Activated naive CD8-positive, alpha-beta T cell treated with anti-CD3 and anti-CD28 coated beads, Interleukin-2, amount 50 U/mL, for 24 hours (primary cell): ENCODE data around the gene GOLGA6A.
"Not testable (repeated sequence)": the region's sequence is repeated elsewhere in the genome, so short reads cannot be mapped to it uniquely, and the experiment has no call there.

Source experiments
- ATAC-seq: fragments of 150-1000 bp; cut with Tn5 transposase; one replicate; pipeline ENCODE4 v1.10.0; 2021
- DNase-seq: peaks from one replicate; pipeline ENCODE4 v3.0.0; 2021
- H3K27ac Mint-ChIP-seq: one replicate; pipeline ENCODE4 v1.8.0; 2021; ENCODE audit warnings: mild to moderate bottlenecking, mixed read lengths
- H3K27me3 Mint-ChIP-seq: one replicate; pipeline ENCODE4 v1.8.0; 2021; ENCODE audit warnings: mixed read lengths
- H3K36me3 Mint-ChIP-seq: one replicate; pipeline ENCODE4 v1.8.0; 2021; ENCODE audit warnings: low read depth, mixed read lengths
- H3K4me1 Mint-ChIP-seq: one replicate; pipeline ENCODE4 v1.8.0; 2021; ENCODE audit warnings: mixed read lengths
- H3K4me3 Mint-ChIP-seq: one replicate; pipeline ENCODE4 v1.8.0; 2021; ENCODE audit warnings: mild to moderate bottlenecking, moderate library complexity, mixed read lengths
- H3K9me3 Mint-ChIP-seq: one replicate; pipeline ENCODE4 v1.8.0; 2021; ENCODE audit warnings: mixed read lengths

The GOLGA6A gene

GRCh38 chr15:74071645-74072044 is 10.7 kb downstream of the GOLGA6A start:
- H3K4me1 Mint-ChIP-seq, H3K4me3 Mint-ChIP-seq, ATAC-seq, H3K27me3 Mint-ChIP-seq, DNase-seq, H3K36me3 Mint-ChIP-seq, H3K9me3 Mint-ChIP-seq, H3K27ac Mint-ChIP-seq: not testable (repeated sequence)

GRCh38 chr15:74065684-74066411 is 16.5 kb downstream of the GOLGA6A start:
- not testable (repeated sequence) for H3K4me1 Mint-ChIP-seq
- DNase-seq = peak; percentile 63

GRCh38 chr15:74064822-74065221 is 17.5 kb downstream of the GOLGA6A start:
- not testable (repeated sequence) for H3K36me3 Mint-ChIP-seq, H3K4me3 Mint-ChIP-seq, DNase-seq, H3K9me3 Mint-ChIP-seq, H3K27me3 Mint-ChIP-seq, ATAC-seq, H3K4me1 Mint-ChIP-seq, H3K27ac Mint-ChIP-seq

More at GRCh38 chr15:74065684-74066411, 16.5 kb downstream of the GOLGA6A start:
- ATAC-seq = peak; percentile 95
- not testable (repeated sequence) for H3K27me3 Mint-ChIP-seq, H3K9me3 Mint-ChIP-seq, H3K27ac Mint-ChIP-seq, H3K4me3 Mint-ChIP-seq, H3K36me3 Mint-ChIP-seq

- H3K36me3 Mint-ChIP-seq, H3K4me3 Mint-ChIP-seq, H3K27ac Mint-ChIP-seq, H3K9me3 Mint-ChIP-seq, DNase-seq, ATAC-seq, H3K4me1 Mint-ChIP-seq, H3K27me3 Mint-ChIP-seq: not testable (repeated sequence)
Measured at GRCh38 chr15:74064183-74064582, 18.2 kb downstream of the GOLGA6A start.

GRCh38 chr15:74063425-74064146 is 18.8 kb downstream of the GOLGA6A start:
- not testable (repeated sequence) for H3K27me3 Mint-ChIP-seq, DNase-seq

GRCh38 chr15:74062671-74063070 is 19.7 kb downstream of the GOLGA6A start:
- H3K27ac Mint-ChIP-seq = no peak overlapping the region
- H3K27me3 Mint-ChIP-seq = peaks cover 3% of the 10 kb centered on the region
- ATAC-seq (no peak), DNase-seq (no peak)
- no peak overlapping the region for H3K4me3 Mint-ChIP-seq
- H3K4me1 Mint-ChIP-seq = peaks cover 12% of the 10 kb centered on the region
- peaks cover 6% of the 10 kb centered on the region for H3K36me3 Mint-ChIP-seq
- H3K9me3 Mint-ChIP-seq = no peaks in the 10 kb centered on the region

More at GRCh38 chr15:74063425-74064146, 18.8 kb downstream of the GOLGA6A start:
- H3K36me3 Mint-ChIP-seq, H3K4me3 Mint-ChIP-seq, H3K27ac Mint-ChIP-seq, H3K9me3 Mint-ChIP-seq, ATAC-seq: not testable (repeated sequence)
- peaks cover 12% of the 10 kb centered on the region for H3K4me1 Mint-ChIP-seq

GRCh38 chr15:74062236-74062635 is 20.1 kb downstream of the GOLGA6A start:
- ATAC-seq (no peak), DNase-seq (no peak)
- Mint-ChIP-seq H3K4me1 (peaks cover 12% of the 10 kb centered on the region), H3K9me3 (no peaks in the 10 kb centered on the region), H3K27me3 (peaks cover 3% of the 10 kb centered on the region), H3K27ac (no peak overlapping the region), H3K4me3 (no peak overlapping the region), H3K36me3 (peaks cover 6% of the 10 kb centered on the region)

- H3K27me3 Mint-ChIP-seq = peaks cover 3% of the 10 kb centered on the region
- no peaks in the 10 kb centered on the region for H3K9me3 Mint-ChIP-seq
- H3K27ac Mint-ChIP-seq = no peak overlapping the region
- H3K4me3 Mint-ChIP-seq = no peak overlapping the region
- no peak for ATAC-seq
- H3K36me3 Mint-ChIP-seq = peaks cover 6% of the 10 kb centered on the region
- DNase-seq = no peak
- peaks cover 12% of the 10 kb centered on the region for H3K4me1 Mint-ChIP-seq
Measured at GRCh38 chr15:74060251-74060650, 22.1 kb downstream of the GOLGA6A start.

- not testable (repeated sequence) for H3K27me3 Mint-ChIP-seq, H3K9me3 Mint-ChIP-seq, H3K36me3 Mint-ChIP-seq, DNase-seq
- ATAC-seq = peak; percentile 52
- Mint-ChIP-seq H3K4me3 (peak overlapping the region; percentile 39), H3K4me1 (peaks cover 15% of the 10 kb centered on the region), H3K27ac (peak overlapping the region; percentile 81)
Measured at GRCh38 chr15:74059050-74059833, 23.1 kb downstream of the GOLGA6A start.

- not testable (repeated sequence) for DNase-seq, H3K36me3 Mint-ChIP-seq, H3K9me3 Mint-ChIP-seq, H3K27me3 Mint-ChIP-seq, H3K27ac Mint-ChIP-seq, H3K4me3 Mint-ChIP-seq, ATAC-seq
- H3K4me1 Mint-ChIP-seq = peaks cover 17% of the 10 kb centered on the region
Measured at GRCh38 chr15:74056330-74056729, 26.0 kb downstream of the GOLGA6A start.

GRCh38 chr15:74055804-74056203 is 26.5 kb downstream of the GOLGA6A start:
- DNase-seq (no peak), ATAC-seq (no peak)
- no peak overlapping the region for H3K27ac Mint-ChIP-seq
- H3K4me1 Mint-ChIP-seq = peaks cover 17% of the 10 kb centered on the region
- H3K9me3 Mint-ChIP-seq = no peaks in the 10 kb centered on the region
- H3K36me3 Mint-ChIP-seq = peaks cover 6% of the 10 kb centered on the region
- H3K4me3 Mint-ChIP-seq = no peak overlapping the region
- peaks cover 3% of the 10 kb centered on the region for H3K27me3 Mint-ChIP-seq

- H3K4me3 Mint-ChIP-seq = no peak overlapping the region
- ATAC-seq (peak; percentile 94), DNase-seq (peak; percentile 79)
- no peaks in the 10 kb centered on the region for H3K27me3 Mint-ChIP-seq
- H3K36me3 Mint-ChIP-seq = peaks cover 2% of the 10 kb centered on the region
- no peak overlapping the region for H3K27ac Mint-ChIP-seq
- H3K4me1 Mint-ChIP-seq = peaks cover 8% of the 10 kb centered on the region
- H3K9me3 Mint-ChIP-seq = no peaks in the 10 kb centered on the region
Measured at GRCh38 chr15:74053941-74054529, 28.3 kb downstream of the GOLGA6A start.

GRCh38 chr15:74053517-74053916 is 28.8 kb downstream of the GOLGA6A start:
- no peak overlapping the region for H3K4me3 Mint-ChIP-seq

More at GRCh38 chr15:74053517-74053916, 28.8 kb downstream of the GOLGA6A start:
- H3K4me1 Mint-ChIP-seq = peaks cover 5% of the 10 kb centered on the region
- no peaks in the 10 kb centered on the region for H3K9me3 Mint-ChIP-seq
- DNase-seq (no peak), ATAC-seq (no peak)
- H3K27me3 Mint-ChIP-seq = no peaks in the 10 kb centered on the region
- peaks cover 2% of the 10 kb centered on the region for H3K36me3 Mint-ChIP-seq
- H3K27ac Mint-ChIP-seq = no peak overlapping the region
